AG10803 (cell line): ENCODE measurements around the gene DAPK2.
A peak's percentile ranks its signal among the peaks of the same experiment; 100 is the strongest.

Experiments used
- DNase-seq: peaks from one replicate; pipeline ENCODE4 v3.0.0; 2010; ENCODE audit warnings: low read depth
- H3K4me3 ChIP-seq: 2 replicates; pipeline ENCODE4 v1.5.1; 2011; ENCODE audit warnings: mild to moderate bottlenecking, low read length, control low read depth
- TF ChIP-seq, protein P1 (sequence below): conservative IDR thresholded peaks from 2 replicates; pipeline ENCODE4 v1.5.1; 2011; ENCODE audit warnings: mild to moderate bottlenecking, low read length, control low read depth, inconsistent platforms

The DAPK2 gene

DNA sequence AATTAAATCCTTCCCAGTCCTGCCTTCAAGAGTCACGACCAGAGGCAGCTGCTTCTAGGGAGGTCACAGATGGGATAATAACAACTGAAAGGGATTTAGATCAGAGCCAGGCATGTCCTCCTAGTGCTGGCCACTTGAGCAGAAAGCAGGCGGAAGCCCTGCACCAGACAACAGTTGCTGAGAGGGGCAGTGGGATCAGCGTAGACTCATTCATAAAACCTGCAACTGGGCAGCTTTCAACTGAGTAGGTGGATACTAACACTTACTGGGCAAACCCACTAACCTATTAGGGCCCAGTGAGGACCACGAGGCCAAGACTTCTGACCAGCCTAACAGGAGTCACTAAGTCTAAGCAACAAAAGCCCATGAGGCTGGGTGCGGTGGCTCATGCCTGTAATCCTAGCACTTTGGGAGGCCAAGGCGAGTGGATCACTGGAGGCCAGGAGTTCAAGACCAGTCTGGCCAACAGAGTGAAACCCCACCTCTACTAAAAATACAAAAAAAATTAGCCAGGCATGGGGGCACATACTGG, 67.0 kb downstream of the DAPK2 start:
- no peak for DNase-seq
- TF ChIP-seq, protein P1, sequence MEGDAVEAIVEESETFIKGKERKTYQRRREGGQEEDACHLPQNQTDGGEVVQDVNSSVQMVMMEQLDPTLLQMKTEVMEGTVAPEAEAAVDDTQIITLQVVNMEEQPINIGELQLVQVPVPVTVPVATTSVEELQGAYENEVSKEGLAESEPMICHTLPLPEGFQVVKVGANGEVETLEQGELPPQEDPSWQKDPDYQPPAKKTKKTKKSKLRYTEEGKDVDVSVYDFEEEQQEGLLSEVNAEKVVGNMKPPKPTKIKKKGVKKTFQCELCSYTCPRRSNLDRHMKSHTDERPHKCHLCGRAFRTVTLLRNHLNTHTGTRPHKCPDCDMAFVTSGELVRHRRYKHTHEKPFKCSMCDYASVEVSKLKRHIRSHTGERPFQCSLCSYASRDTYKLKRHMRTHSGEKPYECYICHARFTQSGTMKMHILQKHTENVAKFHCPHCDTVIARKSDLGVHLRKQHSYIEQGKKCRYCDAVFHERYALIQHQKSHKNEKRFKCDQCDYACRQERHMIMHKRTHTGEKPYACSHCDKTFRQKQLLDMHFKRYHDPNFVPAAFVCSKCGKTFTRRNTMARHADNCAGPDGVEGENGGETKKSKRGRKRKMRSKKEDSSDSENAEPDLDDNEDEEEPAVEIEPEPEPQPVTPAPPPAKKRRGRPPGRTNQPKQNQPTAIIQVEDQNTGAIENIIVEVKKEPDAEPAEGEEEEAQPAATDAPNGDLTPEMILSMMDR = no peak
- no peak overlapping the region for H3K4me3 ChIP-seq

DNA sequence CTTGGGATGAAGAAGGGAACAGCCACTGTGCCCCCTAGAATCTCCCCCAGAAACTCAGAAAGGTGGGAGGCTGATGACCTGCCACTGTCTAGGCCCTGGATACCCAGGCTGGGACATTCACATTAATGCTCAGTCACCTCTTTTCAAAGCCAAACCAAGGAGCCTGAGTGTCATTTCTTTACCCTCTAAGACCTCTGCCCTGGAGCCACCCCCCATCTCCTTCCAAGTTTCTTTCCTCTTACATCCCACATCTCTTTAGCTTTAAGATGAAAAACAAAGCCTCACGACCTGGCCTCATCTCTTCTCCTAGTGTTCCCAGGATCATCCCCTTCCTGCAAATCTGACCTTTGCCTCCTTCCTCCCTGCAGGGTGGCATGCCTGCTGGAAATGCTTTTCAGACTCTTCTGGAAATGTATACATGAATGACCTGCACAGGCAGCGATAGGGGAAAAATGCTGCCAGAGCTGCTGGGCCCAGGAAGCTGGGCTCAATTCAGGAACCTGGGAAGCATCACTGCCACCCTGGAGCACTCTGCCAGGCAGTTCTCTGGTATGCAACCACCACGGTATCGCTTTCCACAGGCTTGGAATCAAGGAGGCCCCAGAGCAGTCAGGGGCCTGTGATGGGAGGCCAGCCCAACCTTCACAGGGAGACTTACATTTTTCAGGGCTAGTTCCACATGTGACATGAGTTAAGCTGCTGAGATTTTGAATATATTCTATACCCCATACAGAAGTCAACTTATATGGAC, 67.6 kb downstream of the DAPK2 start:
- TF ChIP-seq, protein P1 = no peak
- no peak overlapping the region for H3K4me3 ChIP-seq
- no peak for DNase-seq

DNA sequence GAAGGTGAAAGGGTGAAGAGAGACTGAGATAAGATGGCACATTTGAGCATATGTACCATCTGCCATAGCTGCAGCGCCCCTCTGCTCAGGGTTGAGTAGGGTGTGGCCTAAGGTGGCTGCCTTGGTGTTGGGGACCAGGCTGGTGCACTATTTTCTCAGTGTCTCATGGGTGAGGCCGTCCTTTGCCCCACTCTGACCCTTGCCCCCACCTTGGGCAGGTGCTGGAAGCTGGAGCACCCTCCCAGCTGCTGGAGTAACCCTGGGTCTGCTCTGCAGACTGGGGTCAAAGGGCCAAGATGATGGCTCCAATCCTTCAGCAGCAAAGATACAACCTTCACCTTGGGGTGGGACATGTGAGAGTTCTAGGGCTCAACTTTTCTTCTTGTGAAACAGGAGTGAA, 69.2 kb downstream of the DAPK2 start:
- H3K4me3 ChIP-seq = no peak overlapping the region
- no peak for DNase-seq
- TF ChIP-seq, protein P1 = no peak

DNA sequence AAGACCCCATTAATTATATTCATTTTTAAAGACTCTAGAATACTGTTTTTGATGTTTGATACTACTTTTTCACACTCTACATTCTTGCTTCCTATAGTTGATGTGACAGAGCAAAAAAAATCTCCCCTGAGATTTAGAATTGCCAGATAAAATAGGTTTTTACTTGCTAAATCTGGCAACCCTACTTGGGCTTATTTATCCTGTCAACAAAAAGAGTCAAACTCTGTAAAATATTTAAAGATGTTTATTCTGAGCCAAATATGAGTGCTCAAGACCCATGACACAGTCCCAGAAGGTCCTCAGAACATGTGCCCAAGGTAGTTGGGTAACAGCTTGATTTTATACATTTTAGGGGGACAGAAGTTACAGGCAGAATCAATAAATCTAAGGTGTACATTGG, 72.3 kb downstream of the DAPK2 start:
- TF ChIP-seq, protein P1 = no peak
- H3K4me3 ChIP-seq = no peak overlapping the region
- DNase-seq = peak; percentile 64

DNA sequence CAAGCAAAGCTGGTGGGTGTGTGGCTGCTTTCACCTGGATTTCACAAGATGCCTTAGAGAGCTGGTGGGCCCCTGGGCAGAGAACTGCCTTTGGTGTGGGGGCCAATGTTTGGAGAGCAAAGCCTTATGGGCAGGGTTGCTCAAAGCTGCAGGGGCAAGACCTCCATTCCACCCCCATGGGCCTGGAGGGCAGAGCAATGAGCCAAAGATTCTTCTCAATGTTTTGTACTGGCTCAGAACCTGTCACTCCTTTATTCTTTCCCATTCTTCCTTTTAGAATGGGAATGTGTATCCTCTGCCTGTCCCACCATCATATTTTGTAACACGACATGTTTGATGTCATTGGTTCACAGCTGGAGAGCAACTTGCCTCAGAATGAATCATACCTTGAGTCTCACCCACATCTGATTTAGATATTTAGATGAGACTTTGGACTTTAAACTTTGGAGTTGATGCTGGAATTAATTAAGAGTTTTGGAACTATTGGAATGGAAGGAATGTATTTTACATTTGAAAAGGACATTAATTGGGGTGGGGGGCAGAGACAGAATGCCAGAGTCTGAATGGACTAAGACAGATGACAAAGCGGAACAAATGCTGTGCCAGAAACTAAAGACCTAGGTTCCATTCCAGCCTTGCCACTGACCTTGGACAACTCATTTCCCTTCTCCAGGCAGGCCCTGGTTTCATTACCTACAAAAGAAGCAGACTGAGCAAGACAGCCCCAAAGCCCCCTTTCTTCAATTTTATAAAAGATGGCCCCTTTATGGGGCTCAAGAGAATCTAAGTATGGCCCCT, 72.9 kb downstream of the DAPK2 start:
- TF ChIP-seq, protein P1 = no peak
- H3K4me3 ChIP-seq = no peak overlapping the region

DNA sequence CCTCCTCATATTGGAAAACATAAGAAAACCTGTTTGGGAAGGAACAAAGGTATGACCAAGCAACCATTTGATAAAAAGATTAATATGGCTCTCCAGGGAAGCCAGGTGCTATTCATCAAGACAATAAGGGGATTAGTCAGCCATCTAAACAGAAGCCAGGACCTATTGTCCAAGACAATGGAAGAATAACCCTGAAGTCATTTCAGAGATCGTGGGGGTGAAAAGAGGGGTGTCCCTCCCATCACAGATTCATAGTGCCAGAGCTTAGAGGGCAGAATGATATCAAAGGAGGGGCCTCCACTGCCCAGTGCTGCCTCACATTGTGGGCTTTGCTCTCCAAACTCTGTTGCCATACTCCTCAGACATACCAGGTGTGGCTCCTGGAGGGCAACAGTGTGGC, 73.5 kb downstream of the DAPK2 start:
- H3K4me3 ChIP-seq = no peak overlapping the region
- no peak for DNase-seq
- TF ChIP-seq, protein P1 = no peak

More for the DNA sequence above, 72.9 kb downstream of the DAPK2 start:
- DNase-seq = peak; percentile 97
